Measurements from ENCODE around the gene TRIM8. TPM values are rescaled to one million over a fixed set of nuclear protein-coding genes. Genes with fewer than 3 reads are reported as not detected.
A peak's percentile ranks its signal among the peaks of the same experiment; 100 is the strongest.

TRIM8 gene
- total and polyA plus RNA-seq, 2 of the 8 experiments (the other 6 are each of a cell fraction or from before 2014, with no cell fraction given): 24.9 to 38.8 TPM

DNA sequence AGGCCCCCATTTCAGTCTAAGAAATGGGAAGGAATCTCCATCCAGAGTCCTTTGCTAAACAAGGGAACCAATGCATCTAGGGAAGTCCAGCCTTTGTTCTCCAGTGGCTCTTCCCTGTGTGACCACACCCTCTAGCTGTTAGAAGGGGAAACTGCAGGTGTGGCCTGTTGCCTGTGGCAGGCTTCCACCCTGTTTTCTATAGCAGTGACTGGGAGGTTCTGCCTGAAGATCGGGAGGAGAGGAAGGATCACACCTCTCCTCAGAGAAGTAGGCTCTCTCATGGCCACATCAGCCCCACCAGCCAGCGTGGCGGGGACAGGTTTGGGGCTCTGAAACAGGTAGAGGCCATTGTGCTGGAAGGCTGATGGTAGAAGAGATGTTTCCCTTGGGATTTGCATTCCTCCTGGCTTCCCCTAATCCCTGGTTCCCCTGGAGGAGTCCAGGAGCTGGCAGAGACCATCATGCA is 47.7 kb upstream of the TRIM8 start (continued):
- TF ChIP-seq SP1 (IDR thresholded peaks at IDR 0.05; ENCODE audit: low read depth, low read length) (no peak), CREB1 (IDR thresholded peaks at IDR 0.05) (0 out of 2 replicates have a peak, but pooled peaks have one; percentile 10), CTBP2 (IDR thresholded peaks at IDR 0.05; ENCODE audit: borderline replicate concordance, insufficient read depth, insufficient read length, low read length) (no peak), GABPA (IDR thresholded peaks at IDR 0.05; ENCODE audit: borderline replicate concordance, insufficient read depth, low read length) (no peak), KDM4A (IDR thresholded peaks at IDR 0.05; ENCODE audit: low read depth, low read length, severe bottlenecking) (no peak), RFX5 (IDR thresholded peaks at IDR 0.05; ENCODE audit: borderline replicate concordance, low read depth, low read length) (no peak), RXRA (IDR thresholded peaks at IDR 0.05; ENCODE audit: insufficient read depth, low read depth, low read length) (no peak), ASH2L (IDR thresholded peaks at IDR 0.05; ENCODE audit: low read length) (peak; percentile 22)
- TF ChIP-seq, protein P1, sequence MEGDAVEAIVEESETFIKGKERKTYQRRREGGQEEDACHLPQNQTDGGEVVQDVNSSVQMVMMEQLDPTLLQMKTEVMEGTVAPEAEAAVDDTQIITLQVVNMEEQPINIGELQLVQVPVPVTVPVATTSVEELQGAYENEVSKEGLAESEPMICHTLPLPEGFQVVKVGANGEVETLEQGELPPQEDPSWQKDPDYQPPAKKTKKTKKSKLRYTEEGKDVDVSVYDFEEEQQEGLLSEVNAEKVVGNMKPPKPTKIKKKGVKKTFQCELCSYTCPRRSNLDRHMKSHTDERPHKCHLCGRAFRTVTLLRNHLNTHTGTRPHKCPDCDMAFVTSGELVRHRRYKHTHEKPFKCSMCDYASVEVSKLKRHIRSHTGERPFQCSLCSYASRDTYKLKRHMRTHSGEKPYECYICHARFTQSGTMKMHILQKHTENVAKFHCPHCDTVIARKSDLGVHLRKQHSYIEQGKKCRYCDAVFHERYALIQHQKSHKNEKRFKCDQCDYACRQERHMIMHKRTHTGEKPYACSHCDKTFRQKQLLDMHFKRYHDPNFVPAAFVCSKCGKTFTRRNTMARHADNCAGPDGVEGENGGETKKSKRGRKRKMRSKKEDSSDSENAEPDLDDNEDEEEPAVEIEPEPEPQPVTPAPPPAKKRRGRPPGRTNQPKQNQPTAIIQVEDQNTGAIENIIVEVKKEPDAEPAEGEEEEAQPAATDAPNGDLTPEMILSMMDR (IDR thresholded peaks at IDR 0.05; ENCODE audit: control extremely low read depth in 1 of 3, insufficient read depth in 1 of 3, low read depth in 1 of 3, low read length in 3 of 3): peak; percentile 81 to 97 (median 87)
